HG03354 (cell line): ENCODE results near the gene SPG11.
A peak's percentile ranks its signal among the peaks of the same experiment; 100 is the strongest.
"Not testable (repeated sequence)": the region's sequence is repeated elsewhere in the genome, so short reads cannot be mapped to it uniquely, and the experiment has no call there.

Experiments
- ATAC-seq: cut with Tn5 transposase; IDR thresholded peaks from one replicate; pipeline ENCODE4 v1.9.1; 2021; ENCODE audit warnings: mild to moderate bottlenecking; ENCODE audit not compliant: unreplicated experiment, poor library complexity, severe bottlenecking

The SPG11 gene

GRCh38 chr15:44641651-44642050 is 21.8 kb downstream of the SPG11 start:
- ATAC-seq, result no peak

GRCh38 chr15:44636976-44637375 is 26.5 kb downstream of the SPG11 start:
- no peak for ATAC-seq

GRCh38 chr15:44633603-44634002 is 29.9 kb downstream of the SPG11 start:
- no peak for ATAC-seq

GRCh38 chr15:44625286-44625685 is 38.2 kb downstream of the SPG11 start:
- not testable (repeated sequence) for ATAC-seq

GRCh38 chr15:44623178-44623577 is 40.3 kb downstream of the SPG11 start:
- no peak for ATAC-seq

- no peak for ATAC-seq
Measured at GRCh38 chr15:44620081-44620480, 43.4 kb downstream of the SPG11 start.

GRCh38 chr15:44616974-44617373 is 46.5 kb downstream of the SPG11 start:
- no peak for ATAC-seq

GRCh38 chr15:44606740-44607139 is 56.7 kb downstream of the SPG11 start:
- ATAC-seq, result no peak

- no peak for ATAC-seq
Measured at GRCh38 chr15:44603126-44603525, 60.3 kb downstream of the SPG11 start.

GRCh38 chr15:44598892-44599291 is 64.6 kb downstream of the SPG11 start:
- no peak for ATAC-seq

- ATAC-seq, result no peak
Measured at GRCh38 chr15:44598066-44598465, 65.4 kb downstream of the SPG11 start.

- ATAC-seq, result no peak
Measured at GRCh38 chr15:44596511-44597010, 66.9 kb downstream of the SPG11 start.

- ATAC-seq, result peak; percentile 53
Measured at GRCh38 chr15:44595656-44596510, 67.6 kb downstream of the SPG11 start.

GRCh38 chr15:44595246-44595645 is 68.2 kb downstream of the SPG11 start:
- no peak for ATAC-seq

- ATAC-seq, result no peak
Measured at GRCh38 chr15:44593042-44593736, 70.3 kb downstream of the SPG11 start.

GRCh38 chr15:44591326-44591725 is 72.1 kb downstream of the SPG11 start:
- ATAC-seq, result no peak

- no peak for ATAC-seq
Measured at GRCh38 chr15:44588541-44588940, 74.9 kb downstream of the SPG11 start.

GRCh38 chr15:44585633-44586032 is 77.8 kb downstream of the SPG11 start:
- ATAC-seq, result no peak

GRCh38 chr15:44584162-44584749 is 79.2 kb downstream of the SPG11 start:
- no peak for ATAC-seq

GRCh38 chr15:44580105-44580504 is 83.4 kb downstream of the SPG11 start:
- ATAC-seq, result no peak

- ATAC-seq, result no peak
Measured at GRCh38 chr15:44574734-44575133, 88.7 kb downstream of the SPG11 start.
